Measurements from ENCODE around the gene SLC35B2. TPM values are rescaled to one million over a fixed set of nuclear protein-coding genes. Genes with fewer than 3 reads are reported as not detected.

SLC35B2 gene
- total RNA-seq, 1 experiment from 2014 or later, result 105 TPM

DNA sequence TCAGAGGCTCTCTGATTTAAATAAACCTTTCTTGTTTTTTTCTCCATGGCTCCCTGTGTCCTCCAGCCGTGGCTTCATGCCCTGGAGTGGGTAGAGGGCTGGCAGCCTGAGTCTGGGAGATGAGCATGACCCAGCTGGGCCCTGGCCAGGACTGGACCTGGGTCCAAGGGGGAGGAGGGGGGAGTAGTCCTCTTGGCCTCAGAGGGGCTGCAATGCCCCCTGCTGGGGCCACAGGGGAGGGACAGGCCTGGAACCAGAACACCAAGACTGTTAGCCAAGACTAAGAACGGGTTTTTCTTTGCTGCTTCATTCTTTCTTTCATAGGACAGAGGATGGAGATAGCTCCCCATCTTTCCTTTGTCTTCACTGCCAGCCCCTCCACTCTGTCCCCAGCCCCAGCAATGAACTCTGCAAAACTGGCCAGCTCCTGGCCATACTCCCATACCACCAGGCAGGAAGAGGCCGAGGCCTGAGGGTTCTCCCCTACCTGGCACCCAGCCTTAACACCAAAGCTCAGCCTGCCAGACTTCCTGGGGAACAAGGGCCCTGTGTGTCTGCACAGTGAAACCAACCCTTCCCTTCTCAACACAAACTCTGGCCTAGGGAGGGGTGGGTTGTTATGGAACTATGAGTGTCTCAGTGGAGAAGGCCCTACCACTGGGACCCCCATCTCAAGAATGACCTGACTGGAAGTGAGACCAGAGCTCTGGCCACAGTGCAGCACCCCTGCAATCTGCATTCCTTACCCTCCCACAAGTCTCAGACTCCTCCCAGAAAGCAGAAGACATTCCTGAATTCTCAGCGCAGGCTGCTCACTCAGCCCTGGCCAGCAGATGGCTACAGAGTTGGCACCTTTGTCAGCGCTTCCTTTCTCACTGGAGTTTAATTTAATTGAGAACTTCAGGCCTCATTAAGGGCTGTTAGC is 23.0 kb downstream of the SLC35B2 start:
- Histone ChIP-seq H3K27ac (ENCODE audit: low read length) (peak overlapping the region; percentile 92), H3K27me3 (ENCODE audit: control insufficient read depth, insufficient read depth, low read length) (no peaks in the 10 kb centered on the region), H3K4me3 (ENCODE audit: low read depth in 2 of 2, low read length in 2 of 2) (no peak overlapping the region), H3K36me3 (ENCODE audit: control insufficient read depth, insufficient read depth, low read length) (peaks cover 7% of the 10 kb centered on the region), H3K9me3 (ENCODE audit: control insufficient read depth, insufficient read depth, low read depth, low read length) (no peaks in the 10 kb centered on the region), H3K4me1 (ENCODE audit: control insufficient read depth, insufficient read depth, low read length) (peaks cover 63% of the 10 kb centered on the region)
- BruUV-seq (replicated peaks), result no TSS peak
- intact Hi-C loops (cut with micrococcal nuclease; ENCODE audit: unreplicated experiment), result loop anchor here (1.0 to 5.0 kb wide), 3 partner anchors 10 to 132 kb away; no protein-coding TSS in a partner anchor
- TF ChIP-seq CTCF (IDR thresholded peaks at IDR 0.05), result peak; percentile 87
- TF ChIP-seq TCF7L2 (IDR thresholded peaks at IDR 0.05; ENCODE audit: low read depth, low read length), result no peak
- ATAC-seq (peak; percentile 52), DNase-seq (ENCODE audit: low read depth, low spot score) (no peak)
- POLR2A ChIA-PET, result no interaction called here
- in situ Hi-C loops (cut with HindIII; ENCODE audit: low pct_unique_long_range_greater_than_20kb, low sequenced_read_pairs), result no loop called here
- CTCF ChIA-PET, result interaction anchor here (0.6 to 1.7 kb wide), 8 partner anchors 10 to 658 kb away, joined by 3 to 11 read pairs (median 4); partner anchors contain the start of genes POLH and XPO5

- intact Hi-C loops (cut with micrococcal nuclease; ENCODE audit: unreplicated experiment), result loop anchor here (1.0 to 5.0 kb wide), 2 partner anchors 9 to 131 kb away; no protein-coding TSS in a partner anchor
- in situ Hi-C loops (cut with HindIII; ENCODE audit: low pct_unique_long_range_greater_than_20kb, low sequenced_read_pairs), result no loop called here
- POLR2A ChIA-PET, result no interaction called here
Measured at GRCh38 chr6:44233567-44234100, 23.7 kb downstream of the SLC35B2 start.

More at GRCh38 chr6:44233567-44234100, 23.7 kb downstream of the SLC35B2 start:
- BruUV-seq (replicated peaks), result TSS peak; percentile 43
- CTCF ChIA-PET, result interaction anchor here (0.6 to 1.7 kb wide), 6 partner anchors 9 to 658 kb away, joined by 3 to 11 read pairs (median 4); partner anchors contain the start of genes POLH and XPO5
- Histone ChIP-seq H3K4me1 (ENCODE audit: control insufficient read depth, insufficient read depth, low read length) (peaks cover 61% of the 10 kb centered on the region), H3K27ac (ENCODE audit: low read length) (peak overlapping the region; percentile 92), H3K4me3 (ENCODE audit: low read depth in 2 of 2, low read length in 2 of 2) (no peak overlapping the region), H3K9me3 (ENCODE audit: control insufficient read depth, insufficient read depth, low read depth, low read length) (no peaks in the 10 kb centered on the region), H3K27me3 (ENCODE audit: control insufficient read depth, insufficient read depth, low read length) (no peaks in the 10 kb centered on the region), H3K36me3 (ENCODE audit: control insufficient read depth, insufficient read depth, low read length) (peaks cover 7% of the 10 kb centered on the region)
- ATAC-seq (no peak), DNase-seq (ENCODE audit: low read depth, low spot score) (no peak)
- TF ChIP-seq CTCF (IDR thresholded peaks at IDR 0.05) (no peak), SIN3A (IDR thresholded peaks at IDR 0.05; ENCODE audit: borderline replicate concordance, insufficient read depth, low read depth, low read length) (no peak), POLR2AphosphoS5 (IDR thresholded peaks at IDR 0.05; ENCODE audit: low read depth, low read length) (no peak)
- TF ChIP-seq, protein P1, sequence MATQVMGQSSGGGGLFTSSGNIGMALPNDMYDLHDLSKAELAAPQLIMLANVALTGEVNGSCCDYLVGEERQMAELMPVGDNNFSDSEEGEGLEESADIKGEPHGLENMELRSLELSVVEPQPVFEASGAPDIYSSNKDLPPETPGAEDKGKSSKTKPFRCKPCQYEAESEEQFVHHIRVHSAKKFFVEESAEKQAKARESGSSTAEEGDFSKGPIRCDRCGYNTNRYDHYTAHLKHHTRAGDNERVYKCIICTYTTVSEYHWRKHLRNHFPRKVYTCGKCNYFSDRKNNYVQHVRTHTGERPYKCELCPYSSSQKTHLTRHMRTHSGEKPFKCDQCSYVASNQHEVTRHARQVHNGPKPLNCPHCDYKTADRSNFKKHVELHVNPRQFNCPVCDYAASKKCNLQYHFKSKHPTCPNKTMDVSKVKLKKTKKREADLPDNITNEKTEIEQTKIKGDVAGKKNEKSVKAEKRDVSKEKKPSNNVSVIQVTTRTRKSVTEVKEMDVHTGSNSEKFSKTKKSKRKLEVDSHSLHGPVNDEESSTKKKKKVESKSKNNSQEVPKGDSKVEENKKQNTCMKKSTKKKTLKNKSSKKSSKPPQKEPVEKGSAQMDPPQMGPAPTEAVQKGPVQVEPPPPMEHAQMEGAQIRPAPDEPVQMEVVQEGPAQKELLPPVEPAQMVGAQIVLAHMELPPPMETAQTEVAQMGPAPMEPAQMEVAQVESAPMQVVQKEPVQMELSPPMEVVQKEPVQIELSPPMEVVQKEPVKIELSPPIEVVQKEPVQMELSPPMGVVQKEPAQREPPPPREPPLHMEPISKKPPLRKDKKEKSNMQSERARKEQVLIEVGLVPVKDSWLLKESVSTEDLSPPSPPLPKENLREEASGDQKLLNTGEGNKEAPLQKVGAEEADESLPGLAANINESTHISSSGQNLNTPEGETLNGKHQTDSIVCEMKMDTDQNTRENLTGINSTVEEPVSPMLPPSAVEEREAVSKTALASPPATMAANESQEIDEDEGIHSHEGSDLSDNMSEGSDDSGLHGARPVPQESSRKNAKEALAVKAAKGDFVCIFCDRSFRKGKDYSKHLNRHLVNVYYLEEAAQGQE (IDR thresholded peaks at IDR 0.05; ENCODE audit: insufficient read depth in 1 of 2, low read depth in 2 of 2, low read length in 1 of 2), result no peak

All from Panc1 (cell line).